ENCODE measurements around the gene NRAP.

NRAP gene

DNA sequence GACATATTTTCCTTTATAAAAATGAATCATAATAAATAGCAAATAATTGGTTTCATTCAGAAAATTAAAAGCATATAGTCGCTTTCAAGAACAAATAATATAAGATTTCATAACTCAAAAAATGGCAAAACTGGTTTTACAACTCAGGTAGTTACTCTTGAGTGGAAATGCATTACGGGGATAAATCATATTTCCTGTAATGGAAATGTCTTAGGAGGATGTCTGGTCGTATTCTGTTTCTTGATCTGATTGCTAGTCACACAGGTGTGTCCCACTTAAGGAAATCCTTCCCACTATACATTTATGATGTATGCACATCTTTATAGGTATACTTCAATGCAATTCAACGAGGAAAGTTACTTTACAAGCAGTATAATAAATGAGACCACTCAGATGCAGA is 20.7 kb downstream of the NRAP start:
- H3K27ac Mint-ChIP-seq: no peak overlapping the region
- H3K9me3 Mint-ChIP-seq: no peaks in the 10 kb centered on the region
- no peak overlapping the region for H3K4me3 Mint-ChIP-seq

DNA sequence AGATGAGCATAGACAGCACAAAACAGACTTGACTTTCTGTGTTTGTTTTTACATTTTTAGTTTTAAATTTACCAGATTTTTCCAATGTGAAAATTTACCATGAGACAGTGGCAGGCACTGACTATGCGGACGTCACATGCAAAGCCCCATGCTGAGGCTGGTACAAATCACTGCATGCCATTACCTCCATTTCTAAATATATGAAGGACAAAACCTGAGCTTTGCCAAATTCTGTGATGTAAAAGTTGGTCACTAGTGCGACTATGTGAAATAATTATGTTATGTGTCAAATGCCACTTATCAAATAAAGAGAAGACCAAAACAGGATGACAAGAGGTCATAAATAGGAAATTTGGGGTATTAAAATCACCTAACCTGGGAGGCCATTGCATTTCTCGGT is 22.1 kb downstream of the NRAP start:
- no peaks in the 10 kb centered on the region for H3K36me3 Mint-ChIP-seq (ENCODE audit: low read depth)
- no peaks in the 10 kb centered on the region for H3K4me1 Mint-ChIP-seq (ENCODE audit: low read depth)
- H3K4me3 Mint-ChIP-seq: no peak overlapping the region
- peaks cover 8% of the 10 kb centered on the region for H3K27me3 Mint-ChIP-seq (ENCODE audit: low read depth)
- no peak for DNase-seq (ENCODE audit: low spot score)
- H3K9me3 Mint-ChIP-seq: no peaks in the 10 kb centered on the region
- no peak overlapping the region for H3K27ac Mint-ChIP-seq

More for the DNA sequence above, 20.7 kb downstream of the NRAP start:
- no peak for DNase-seq (ENCODE audit: low spot score)
- peaks cover 11% of the 10 kb centered on the region for H3K27me3 Mint-ChIP-seq (ENCODE audit: low read depth)
- no peaks in the 10 kb centered on the region for H3K36me3 Mint-ChIP-seq (ENCODE audit: low read depth)
- H3K4me1 Mint-ChIP-seq (ENCODE audit: low read depth): no peaks in the 10 kb centered on the region

DNA sequence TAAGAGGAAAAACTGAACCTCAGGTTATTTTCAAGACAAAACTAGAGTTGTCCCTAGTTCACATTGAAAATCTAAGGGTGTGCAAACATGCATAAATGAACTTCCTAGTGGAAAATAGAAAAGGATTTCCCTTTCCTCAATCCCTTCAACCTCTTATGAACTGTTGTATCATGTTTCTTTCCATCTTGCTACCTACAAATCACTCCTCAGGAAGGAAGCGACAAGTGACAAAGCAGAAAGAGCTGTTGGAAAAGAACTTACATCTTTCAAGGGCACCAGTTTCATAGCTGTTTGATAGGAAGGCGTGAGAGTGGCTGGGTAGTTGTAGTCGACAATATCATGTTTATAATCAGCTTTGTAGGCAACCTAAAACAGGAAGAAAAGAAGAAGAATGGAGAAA is 23.9 kb downstream of the NRAP start:
- no peaks in the 10 kb centered on the region for H3K36me3 Mint-ChIP-seq (ENCODE audit: low read depth)
- H3K4me1 Mint-ChIP-seq (ENCODE audit: low read depth): no peaks in the 10 kb centered on the region
- no peak for DNase-seq (ENCODE audit: low spot score)
- H3K27ac Mint-ChIP-seq: no peak overlapping the region
- H3K27me3 Mint-ChIP-seq (ENCODE audit: low read depth): peaks cover 8% of the 10 kb centered on the region
- H3K4me3 Mint-ChIP-seq: no peak overlapping the region
- no peaks in the 10 kb centered on the region for H3K9me3 Mint-ChIP-seq

DNA sequence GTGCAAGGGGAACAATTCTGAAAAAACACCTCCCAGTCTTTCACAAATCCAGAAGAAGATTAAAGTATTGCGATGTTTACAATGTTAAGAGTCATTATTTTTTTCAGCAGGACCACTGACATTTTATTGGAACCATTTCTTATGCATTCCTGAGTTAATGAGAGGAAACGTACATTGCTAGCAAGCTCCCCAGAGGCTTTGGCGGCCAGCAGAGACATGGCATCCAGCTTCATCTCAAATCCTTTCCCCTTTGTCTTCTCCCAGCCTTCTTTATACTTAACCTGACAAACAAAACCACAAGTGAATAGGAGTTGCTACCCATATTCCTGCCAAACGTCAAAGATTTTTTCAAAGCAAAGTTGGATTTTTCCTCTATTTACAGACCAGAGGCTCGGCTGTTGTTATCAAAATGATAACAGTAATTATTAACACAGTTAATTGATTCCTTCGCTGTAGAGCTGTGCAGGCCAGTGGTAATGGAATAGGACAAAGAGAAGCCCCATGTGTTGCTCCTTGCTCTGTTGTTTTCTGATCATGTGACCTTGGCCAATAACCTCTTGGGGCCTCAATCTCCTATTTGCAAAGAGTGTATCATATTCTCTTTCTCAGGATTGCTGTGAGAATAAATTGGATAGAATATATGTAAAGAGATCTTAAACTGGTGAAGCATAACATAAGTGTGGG is 32.0 kb downstream of the NRAP start:
- H3K27me3 Mint-ChIP-seq (ENCODE audit: low read depth): no peaks in the 10 kb centered on the region
- no peak overlapping the region for H3K4me3 Mint-ChIP-seq
- H3K27ac Mint-ChIP-seq: no peak overlapping the region
- no peak for DNase-seq (ENCODE audit: low spot score)
- no peaks in the 10 kb centered on the region for H3K4me1 Mint-ChIP-seq (ENCODE audit: low read depth)
- no peaks in the 10 kb centered on the region for H3K9me3 Mint-ChIP-seq
- no peaks in the 10 kb centered on the region for H3K36me3 Mint-ChIP-seq (ENCODE audit: low read depth)

DNA sequence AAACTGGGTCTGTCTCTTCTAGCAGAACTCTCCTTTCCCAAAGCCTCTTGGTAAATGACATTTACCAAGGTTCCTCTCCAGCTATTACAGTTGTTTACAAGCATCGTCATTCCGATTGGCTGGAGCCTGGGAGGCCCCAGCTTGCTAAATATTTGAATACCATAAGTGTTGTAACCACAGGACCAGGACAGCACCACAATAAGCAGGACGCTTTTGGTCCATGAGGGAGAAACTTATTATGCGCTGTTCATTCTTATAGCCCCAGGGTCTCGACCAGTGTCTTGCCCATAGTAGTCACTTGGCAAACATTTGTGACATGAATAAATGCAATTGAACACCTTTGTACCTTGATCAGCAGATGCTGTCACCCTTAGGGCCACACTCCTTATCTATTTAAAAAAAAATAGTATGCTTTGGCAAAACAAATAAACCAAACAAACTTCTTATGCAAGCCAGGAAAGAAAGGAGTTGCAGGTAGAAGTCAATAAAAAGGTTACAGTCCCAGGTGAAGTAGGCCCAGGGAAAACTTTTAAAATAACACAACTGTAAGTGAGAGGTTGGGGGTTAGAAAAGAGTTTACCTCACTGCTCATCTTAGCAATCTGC is 32.8 kb downstream of the NRAP start:
- Mint-ChIP-seq H3K27me3 (ENCODE audit: low read depth) (peaks cover 6% of the 10 kb centered on the region), H3K27ac (no peak overlapping the region), H3K4me3 (no peak overlapping the region), H3K9me3 (no peaks in the 10 kb centered on the region), H3K36me3 (ENCODE audit: low read depth) (no peaks in the 10 kb centered on the region), H3K4me1 (ENCODE audit: low read depth) (no peaks in the 10 kb centered on the region)
- DNase-seq (ENCODE audit: low spot score): no peak

DNA sequence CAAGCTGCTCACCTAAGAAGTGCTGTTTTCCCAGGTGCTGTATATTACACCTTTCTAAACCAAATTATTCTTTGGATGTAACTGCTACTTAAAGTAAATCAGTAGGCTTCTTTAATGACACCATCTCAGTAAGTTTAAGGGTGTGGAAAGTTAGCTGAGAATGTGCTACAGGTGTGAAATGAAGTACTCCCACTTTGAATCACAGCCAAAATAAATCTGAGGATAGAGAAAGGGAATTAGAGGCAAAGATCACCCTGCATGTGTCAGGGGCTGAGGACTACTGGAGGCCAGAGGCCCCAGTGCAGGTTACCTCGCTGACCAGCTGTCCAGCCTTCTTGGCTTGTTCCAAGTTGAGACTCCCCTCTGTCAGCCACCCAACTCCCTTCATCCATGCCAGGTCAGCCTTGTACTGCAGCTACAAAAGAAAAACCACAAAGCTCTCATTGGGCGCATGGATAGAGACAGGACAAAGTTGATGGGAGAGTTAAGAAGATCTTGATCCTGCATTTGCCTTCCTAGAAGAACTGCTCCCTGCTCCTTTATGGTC is 35.2 kb downstream of the NRAP start:
- H3K36me3 Mint-ChIP-seq (ENCODE audit: low read depth): no peaks in the 10 kb centered on the region
- peaks cover 7% of the 10 kb centered on the region for H3K27me3 Mint-ChIP-seq (ENCODE audit: low read depth)
- H3K9me3 Mint-ChIP-seq: no peaks in the 10 kb centered on the region
- no peak overlapping the region for H3K4me3 Mint-ChIP-seq
- H3K4me1 Mint-ChIP-seq (ENCODE audit: low read depth): no peaks in the 10 kb centered on the region
- H3K27ac Mint-ChIP-seq: no peak overlapping the region
- DNase-seq (ENCODE audit: low spot score): no peak

DNA sequence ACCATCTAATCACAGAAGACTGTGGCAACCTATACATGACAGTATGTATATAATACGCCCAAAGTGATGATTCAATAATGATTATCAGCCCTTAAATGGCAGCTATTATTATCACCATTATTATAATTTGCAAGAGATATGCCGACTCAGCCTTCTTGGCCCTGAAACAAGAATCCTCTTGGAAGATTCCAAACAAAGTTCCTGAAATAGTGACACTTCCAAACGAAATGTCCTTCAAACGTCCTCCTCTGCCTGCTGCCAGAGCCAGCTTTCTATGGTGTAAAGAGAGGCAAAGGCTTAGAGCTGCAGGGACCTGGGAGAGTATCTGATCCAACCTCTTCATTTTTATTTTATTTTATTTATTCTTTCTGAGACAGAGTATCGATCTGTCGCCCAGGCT is 36.0 kb downstream of the NRAP start:
- Mint-ChIP-seq H3K36me3 (ENCODE audit: low read depth) (no peaks in the 10 kb centered on the region), H3K27ac (no peak overlapping the region), H3K9me3 (no peaks in the 10 kb centered on the region), H3K4me3 (no peak overlapping the region), H3K4me1 (ENCODE audit: low read depth) (no peaks in the 10 kb centered on the region), H3K27me3 (ENCODE audit: low read depth) (peaks cover 7% of the 10 kb centered on the region)
- no peak for DNase-seq (ENCODE audit: low spot score)

DNA sequence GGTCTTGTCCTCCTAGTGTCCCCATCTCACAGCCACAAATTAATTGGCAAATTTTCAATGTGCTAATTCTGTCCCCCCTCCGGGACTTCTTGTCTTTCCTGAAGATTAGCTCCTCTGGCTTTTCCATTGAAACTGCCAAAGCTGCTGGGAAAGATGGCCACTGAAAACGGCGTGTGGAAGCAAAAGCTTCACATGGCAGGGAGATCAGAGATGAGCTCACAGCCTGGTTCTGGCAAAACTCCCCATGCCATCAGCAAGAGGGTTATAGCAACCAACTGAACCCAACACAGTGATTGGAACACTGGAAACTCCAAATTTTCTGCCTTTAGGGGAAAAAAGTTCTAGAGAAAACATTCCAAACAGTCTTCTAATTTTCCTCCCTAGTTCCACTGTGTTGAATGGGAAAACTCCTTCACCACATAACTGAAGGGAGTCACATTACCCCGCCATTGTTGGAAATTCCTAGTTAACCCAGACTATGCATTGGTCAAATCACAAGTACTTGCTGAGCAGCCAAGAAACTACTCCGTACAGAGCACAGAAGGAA is 37.0 kb downstream of the NRAP start:
- no peaks in the 10 kb centered on the region for H3K4me1 Mint-ChIP-seq (ENCODE audit: low read depth)
- no peaks in the 10 kb centered on the region for H3K9me3 Mint-ChIP-seq
- DNase-seq (ENCODE audit: low spot score): no peak
- no peak overlapping the region for H3K4me3 Mint-ChIP-seq
- H3K36me3 Mint-ChIP-seq (ENCODE audit: low read depth): no peaks in the 10 kb centered on the region
- H3K27ac Mint-ChIP-seq: no peak overlapping the region
- H3K27me3 Mint-ChIP-seq (ENCODE audit: low read depth): peaks cover 9% of the 10 kb centered on the region

DNA sequence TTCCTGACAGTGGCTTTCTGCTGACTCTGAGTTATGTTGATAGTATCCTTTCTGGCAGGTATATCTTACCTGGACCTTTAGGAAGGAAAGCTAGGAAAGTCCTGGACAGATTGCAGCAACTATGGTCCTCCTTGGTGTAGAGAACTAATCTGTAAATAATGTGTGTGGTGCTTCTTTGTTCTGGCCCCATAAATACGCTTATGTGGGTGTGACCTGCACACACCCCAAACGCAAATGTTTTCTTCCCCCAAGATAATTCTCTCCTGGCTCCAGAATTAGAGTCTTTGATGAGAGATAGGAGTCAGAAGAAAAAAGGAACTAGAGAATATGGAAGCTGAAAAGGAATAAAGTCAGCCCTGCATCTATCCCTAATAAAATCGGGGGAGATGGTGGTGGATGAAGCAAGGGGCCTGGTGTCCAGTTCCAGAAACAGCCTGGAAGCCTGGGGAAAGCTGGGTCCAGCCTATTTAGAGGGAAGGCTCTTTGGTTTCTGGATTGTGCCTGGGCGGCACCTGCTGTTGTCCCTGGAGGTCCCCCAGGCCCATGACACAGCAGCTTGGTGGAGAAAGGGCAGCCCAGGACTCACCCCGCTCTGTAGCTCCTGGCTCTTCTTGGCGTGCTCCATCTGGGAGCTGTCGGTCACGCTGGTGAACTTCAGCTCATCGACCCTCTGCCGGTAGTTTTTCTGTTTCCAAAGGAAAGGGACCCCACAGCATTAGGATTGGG is 38.2 kb downstream of the NRAP start:
- no peak overlapping the region for H3K27ac Mint-ChIP-seq
- H3K4me1 Mint-ChIP-seq (ENCODE audit: low read depth): no peaks in the 10 kb centered on the region
- no peak overlapping the region for H3K4me3 Mint-ChIP-seq
- no peaks in the 10 kb centered on the region for H3K36me3 Mint-ChIP-seq (ENCODE audit: low read depth)
- H3K9me3 Mint-ChIP-seq: no peaks in the 10 kb centered on the region
- H3K27me3 Mint-ChIP-seq (ENCODE audit: low read depth): peaks cover 9% of the 10 kb centered on the region
- DNase-seq (ENCODE audit: low spot score): no peak

DNA sequence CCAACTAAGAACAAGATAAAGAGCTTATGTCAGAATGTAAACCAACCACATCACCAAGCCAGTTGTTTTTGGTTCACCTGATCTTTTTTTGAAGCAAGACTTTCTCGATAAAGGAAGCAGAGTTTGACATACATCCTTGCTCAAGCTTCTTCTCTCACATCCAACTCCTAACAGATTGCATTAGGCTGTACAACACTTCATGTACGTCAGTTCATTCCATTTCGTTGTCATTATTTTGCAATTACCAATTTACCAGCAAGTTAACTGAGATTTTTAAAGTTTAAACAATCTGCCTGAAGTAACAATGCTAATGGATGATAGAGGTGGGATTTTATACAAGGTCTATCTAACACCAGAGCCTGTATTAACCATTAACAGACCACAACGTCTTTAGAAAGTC is 41.0 kb downstream of the NRAP start:
- DNase-seq (ENCODE audit: low spot score): no peak
- peaks cover 14% of the 10 kb centered on the region for H3K27me3 Mint-ChIP-seq (ENCODE audit: low read depth)
- no peak overlapping the region for H3K4me3 Mint-ChIP-seq
- no peaks in the 10 kb centered on the region for H3K9me3 Mint-ChIP-seq
- no peaks in the 10 kb centered on the region for H3K4me1 Mint-ChIP-seq (ENCODE audit: low read depth)
- H3K36me3 Mint-ChIP-seq (ENCODE audit: low read depth): no peaks in the 10 kb centered on the region
- no peak overlapping the region for H3K27ac Mint-ChIP-seq

DNA sequence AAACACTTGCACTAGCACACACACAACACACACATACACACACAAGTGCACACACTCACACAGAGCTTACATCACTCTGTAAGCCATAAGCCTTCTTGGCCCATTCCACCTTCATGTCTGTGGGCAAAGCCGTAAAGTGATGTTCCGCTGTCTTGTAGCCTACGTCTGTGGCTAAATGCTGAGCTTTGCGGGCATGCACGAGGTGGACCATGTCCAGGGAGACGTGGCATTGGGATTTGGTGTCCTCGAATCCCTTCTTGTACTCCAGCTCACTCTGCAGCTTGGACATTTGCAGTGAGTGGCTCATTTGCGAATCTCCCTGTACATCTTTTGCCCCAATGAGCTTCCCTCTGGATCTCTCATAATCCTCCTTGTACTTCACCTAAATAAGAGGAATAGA is 42.0 kb downstream of the NRAP start:
- H3K27ac Mint-ChIP-seq: no peak overlapping the region
- DNase-seq (ENCODE audit: low spot score): no peak
- no peaks in the 10 kb centered on the region for H3K36me3 Mint-ChIP-seq (ENCODE audit: low read depth)
- H3K4me3 Mint-ChIP-seq: no peak overlapping the region
- H3K4me1 Mint-ChIP-seq (ENCODE audit: low read depth): no peaks in the 10 kb centered on the region
- no peaks in the 10 kb centered on the region for H3K9me3 Mint-ChIP-seq
- H3K27me3 Mint-ChIP-seq (ENCODE audit: low read depth): peaks cover 23% of the 10 kb centered on the region

DNA sequence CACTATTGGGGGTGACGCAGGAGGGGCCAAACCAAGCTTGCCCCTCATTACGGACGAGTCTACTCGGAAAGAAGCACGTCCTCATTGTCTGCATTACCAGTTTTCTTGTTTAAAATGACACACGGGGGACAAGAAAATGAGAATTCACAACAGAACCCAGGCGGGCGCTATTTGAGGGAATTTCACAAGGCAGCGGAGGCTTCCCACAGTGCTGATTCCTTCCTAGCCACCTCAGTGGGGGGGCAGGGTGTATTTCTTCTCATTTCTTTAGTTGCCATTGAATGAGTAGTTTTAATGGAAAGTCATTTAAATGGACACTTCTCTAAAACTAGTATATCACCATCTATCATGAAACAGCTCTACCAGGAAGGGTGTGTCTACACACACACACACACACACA is 42.9 kb downstream of the NRAP start:
- H3K9me3 Mint-ChIP-seq: no peaks in the 10 kb centered on the region
- peaks cover 23% of the 10 kb centered on the region for H3K27me3 Mint-ChIP-seq (ENCODE audit: low read depth)
- no peak for DNase-seq (ENCODE audit: low spot score)
- no peak overlapping the region for H3K27ac Mint-ChIP-seq
- no peaks in the 10 kb centered on the region for H3K4me1 Mint-ChIP-seq (ENCODE audit: low read depth)
- no peaks in the 10 kb centered on the region for H3K36me3 Mint-ChIP-seq (ENCODE audit: low read depth)
- no peak overlapping the region for H3K4me3 Mint-ChIP-seq

DNA sequence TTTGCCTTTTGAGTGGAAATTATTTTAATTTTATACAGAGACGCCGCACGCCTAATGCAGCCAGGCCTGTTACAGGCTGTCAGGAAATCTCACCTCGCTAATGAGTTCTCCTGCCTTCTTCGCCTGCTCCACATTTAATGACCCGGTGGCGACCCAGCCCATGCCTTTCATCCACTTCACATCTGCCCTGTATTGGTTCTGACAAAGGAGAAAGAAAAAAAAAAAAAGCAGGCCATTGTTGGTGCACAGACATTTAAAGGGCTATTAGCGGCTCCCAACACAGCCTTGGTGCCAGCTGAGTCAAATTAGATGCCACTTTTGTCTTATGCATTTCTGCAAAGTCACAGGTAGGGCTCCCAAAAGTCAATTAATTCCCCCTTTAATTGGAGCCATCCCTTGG is 43.3 kb downstream of the NRAP start:
- no peak for DNase-seq (ENCODE audit: low spot score)
- no peaks in the 10 kb centered on the region for H3K36me3 Mint-ChIP-seq (ENCODE audit: low read depth)
- no peak overlapping the region for H3K4me3 Mint-ChIP-seq
- H3K4me1 Mint-ChIP-seq (ENCODE audit: low read depth): no peaks in the 10 kb centered on the region
- peaks cover 23% of the 10 kb centered on the region for H3K27me3 Mint-ChIP-seq (ENCODE audit: low read depth)
- no peak overlapping the region for H3K27ac Mint-ChIP-seq
- no peaks in the 10 kb centered on the region for H3K9me3 Mint-ChIP-seq

DNA sequence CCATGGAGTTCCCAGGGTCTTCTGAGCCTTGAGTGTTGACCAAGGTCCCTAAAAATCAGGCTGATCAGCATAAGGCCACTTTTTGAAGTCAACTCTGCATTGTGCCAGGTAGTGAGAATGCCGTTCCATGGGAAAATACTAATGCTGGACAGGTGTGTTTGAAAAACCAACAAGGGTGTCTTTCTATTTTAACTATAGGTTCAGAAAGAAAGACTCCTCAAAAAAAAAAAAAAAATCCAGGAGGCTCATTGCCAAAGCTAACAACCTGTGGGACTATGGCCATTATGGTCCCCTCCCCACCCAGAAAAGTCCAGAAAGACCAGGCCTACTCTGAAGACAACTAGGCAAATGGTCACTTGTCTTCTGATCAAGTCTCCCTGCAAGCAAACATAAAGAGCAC is 44.4 kb downstream of the NRAP start:
- no peaks in the 10 kb centered on the region for H3K36me3 Mint-ChIP-seq (ENCODE audit: low read depth)
- H3K4me3 Mint-ChIP-seq: no peak overlapping the region
- no peaks in the 10 kb centered on the region for H3K4me1 Mint-ChIP-seq (ENCODE audit: low read depth)
- H3K27me3 Mint-ChIP-seq (ENCODE audit: low read depth): peaks cover 26% of the 10 kb centered on the region
- DNase-seq (ENCODE audit: low spot score): no peak
- no peaks in the 10 kb centered on the region for H3K9me3 Mint-ChIP-seq
- H3K27ac Mint-ChIP-seq: no peak overlapping the region

Measured in T-helper 2 cell treated with Interferon-gamma antibody and Interleukin-4, amounts not matched to agents 5 μg/mL and 100 μg/mL, for 36 hours (primary cell).